HEK293T (cell line): ENCODE results near the gene SPIRE1.

Experiments
- CTCF ChIA-PET: fragments of 350-600 bp; formaldehyde crosslinking; extraction: SDS; loops from one replicate; lab custom pipeline; 2021; ENCODE audit warnings: antibody characterized with exemption, inconsistent platforms; lab: Yijun Ruan, JAX
- POLR2A ChIA-PET: fragments of 350-600 bp; formaldehyde crosslinking; extraction: SDS; loops from one replicate; lab custom pipeline; 2020; ENCODE audit warnings: antibody characterized with exemption, inconsistent platforms; lab: Yijun Ruan, JAX
- DNase-seq: peaks from one replicate; pipeline ENCODE4 v3.0.0; 2012; ENCODE audit warnings: mixed read lengths; ENCODE audit errors: extremely low spot score
- ARNT ChIP-seq: fragments of 450-650 bp; IDR thresholded peaks from 2 replicates; pipeline ENCODE4 v1.6.1; 2017; ENCODE audit warnings: mild to moderate bottlenecking
- BHLHE40 ChIP-seq: fragments of 450-650 bp; IDR thresholded peaks from 2 replicates; pipeline ENCODE4 v1.6.1; 2016; ENCODE audit warnings: mild to moderate bottlenecking, moderate library complexity, borderline replicate concordance
- CTBP1 ChIP-seq: fragments of 450-650 bp; IDR thresholded peaks from 2 replicates; pipeline ENCODE4 v1.6.1; 2016; ENCODE audit warnings: borderline replicate concordance
- ELF4 ChIP-seq: fragments of 450-650 bp; IDR thresholded peaks from 2 replicates; pipeline ENCODE4 v1.6.1; 2017; ENCODE audit warnings: antibody characterized with exemption
- FOXA1 ChIP-seq: fragments of 450-650 bp; IDR thresholded peaks from 2 replicates; pipeline ENCODE4 v1.6.1; 2016; ENCODE audit warnings: mild to moderate bottlenecking
- FOXK2 ChIP-seq: fragments of 450-650 bp; IDR thresholded peaks from 2 replicates; pipeline ENCODE4 v1.6.1; 2016; ENCODE audit warnings: mild to moderate bottlenecking
- FOXM1 ChIP-seq: fragments of 450-650 bp; IDR thresholded peaks from 2 replicates; pipeline ENCODE4 v1.6.1; 2017; ENCODE audit warnings: mild to moderate bottlenecking, borderline replicate concordance
- HDGF ChIP-seq: fragments of 450-650 bp; IDR thresholded peaks from 2 replicates; pipeline ENCODE4 v1.6.1; 2017; ENCODE audit warnings: antibody characterized with exemption, borderline replicate concordance
- L3MBTL2 ChIP-seq: fragments of 450-650 bp; conservative IDR thresholded peaks from 2 replicates; pipeline ENCODE4 v1.6.1; 2016; ENCODE audit warnings: mild to moderate bottlenecking
- LEF1 ChIP-seq: fragments of 450-650 bp; IDR thresholded peaks from 2 replicates; pipeline ENCODE4 v1.6.1; 2017; ENCODE audit warnings: mild to moderate bottlenecking, borderline replicate concordance
- NFRKB ChIP-seq: fragments of 450-650 bp; IDR thresholded peaks from 2 replicates; pipeline ENCODE4 v1.6.1; 2016; ENCODE audit warnings: mild to moderate bottlenecking, moderate library complexity
- SP1 ChIP-seq: fragments of 450-650 bp; IDR thresholded peaks from 2 replicates; pipeline ENCODE4 v1.6.1; 2017
- SUZ12 ChIP-seq: fragments of 450-650 bp; IDR thresholded peaks from 2 replicates; pipeline ENCODE4 v1.6.1; 2016; ENCODE audit warnings: mild to moderate bottlenecking
- TARDBP ChIP-seq: fragments of 450-650 bp; IDR thresholded peaks from 2 replicates; pipeline ENCODE4 v1.6.1; 2016
- ZNF384 ChIP-seq: fragments of 450-650 bp; IDR thresholded peaks from 2 replicates; pipeline ENCODE4 v1.6.1; 2016
- TF ChIP-seq, protein P1 (sequence below): fragments of 450-650 bp; IDR thresholded peaks from 2 replicates; pipeline ENCODE4 v1.6.1; 2016

SPIRE1 gene

GRCh38 chr18:12694032-12694431 is 36.1 kb upstream of the SPIRE1 start:
- POLR2A ChIA-PET, result no interaction called here
- TF ChIP-seq ZNF384, result no peak
- TF ChIP-seq ARNT, result no peak
- no peak for TF ChIP-seq NFRKB
- no peak for TF ChIP-seq SUZ12
- no peak for TF ChIP-seq HDGF
- TF ChIP-seq L3MBTL2, result no peak
- TF ChIP-seq TARDBP, result no peak
- TF ChIP-seq CTBP1, result no peak
- no peak for TF ChIP-seq FOXM1
- TF ChIP-seq SP1, result no peak
- no peak for TF ChIP-seq LEF1
- no peak for TF ChIP-seq FOXA1
- TF ChIP-seq, protein P1, sequence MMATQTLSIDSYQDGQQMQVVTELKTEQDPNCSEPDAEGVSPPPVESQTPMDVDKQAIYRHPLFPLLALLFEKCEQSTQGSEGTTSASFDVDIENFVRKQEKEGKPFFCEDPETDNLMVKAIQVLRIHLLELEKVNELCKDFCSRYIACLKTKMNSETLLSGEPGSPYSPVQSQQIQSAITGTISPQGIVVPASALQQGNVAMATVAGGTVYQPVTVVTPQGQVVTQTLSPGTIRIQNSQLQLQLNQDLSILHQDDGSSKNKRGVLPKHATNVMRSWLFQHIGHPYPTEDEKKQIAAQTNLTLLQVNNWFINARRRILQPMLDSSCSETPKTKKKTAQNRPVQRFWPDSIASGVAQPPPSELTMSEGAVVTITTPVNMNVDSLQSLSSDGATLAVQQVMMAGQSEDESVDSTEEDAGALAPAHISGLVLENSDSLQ, result no peak
- no peak for TF ChIP-seq BHLHE40
- no peak for TF ChIP-seq ELF4
- TF ChIP-seq FOXK2, result no peak
- CTCF ChIA-PET, result interaction anchor here (0.7 kb wide), 1 partner anchor 551 kb away, joined by 3 read pairs; no protein-coding TSS in a partner anchor
- no peak for DNase-seq

GRCh38 chr18:12692206-12692605 is 34.3 kb upstream of the SPIRE1 start:
- no peak for DNase-seq
- ChIA-PET CTCF (interaction anchor here (0.6 kb wide), 1 partner anchor 11 kb away, joined by 5 read pairs; no protein-coding TSS in a partner anchor), POLR2A (no interaction called here)
- TF ChIP-seq SUZ12, result no peak
- no peak for TF ChIP-seq HDGF
- no peak for TF ChIP-seq LEF1
- no peak for TF ChIP-seq ARNT
- no peak for TF ChIP-seq NFRKB
- no peak for TF ChIP-seq CTBP1
- TF ChIP-seq, protein P1, result no peak
- TF ChIP-seq ELF4, result no peak
- TF ChIP-seq L3MBTL2, result no peak
- no peak for TF ChIP-seq BHLHE40
- no peak for TF ChIP-seq SP1
- TF ChIP-seq FOXK2, result no peak
- no peak for TF ChIP-seq FOXA1
- TF ChIP-seq TARDBP, result no peak

DNA sequence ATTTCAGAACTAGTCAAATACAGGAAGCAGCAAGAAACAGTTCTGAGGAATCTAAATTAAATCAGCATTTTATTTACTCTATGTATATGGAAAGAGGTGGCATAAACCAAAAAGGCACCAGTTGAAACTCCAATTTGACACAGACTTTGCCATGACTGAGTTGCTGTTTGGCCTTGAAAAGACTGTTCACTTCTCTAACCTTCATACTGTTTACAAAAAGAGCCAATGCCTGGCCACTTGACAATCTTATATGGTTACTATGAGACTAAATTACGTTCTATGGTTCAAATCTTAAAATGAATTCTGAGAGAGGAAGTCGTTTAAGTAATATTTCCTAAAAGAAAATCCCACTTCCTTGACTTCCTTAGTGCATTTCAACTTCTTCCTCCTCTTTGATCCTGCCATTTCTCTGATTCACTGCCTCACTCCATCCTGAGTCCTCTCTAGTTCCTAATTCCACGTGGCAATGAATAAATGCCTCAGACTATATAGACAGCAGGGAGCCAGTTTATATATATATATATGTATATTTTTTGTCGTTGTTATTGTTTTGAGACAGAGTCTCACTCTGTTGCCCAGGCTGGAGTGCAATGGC is 31.4 kb upstream of the SPIRE1 start:
- CTCF ChIA-PET, result no interaction called here
- no peak for DNase-seq
- POLR2A ChIA-PET, result no interaction called here
- no peak for TF ChIP-seq ARNT
- TF ChIP-seq FOXM1, result no peak
- no peak for TF ChIP-seq ZNF384
- no peak for TF ChIP-seq FOXA1
- no peak for TF ChIP-seq FOXK2
- no peak for TF ChIP-seq TARDBP
- TF ChIP-seq BHLHE40, result no peak
- no peak for TF ChIP-seq ELF4
- no peak for TF ChIP-seq L3MBTL2
- no peak for TF ChIP-seq HDGF
- TF ChIP-seq SUZ12, result no peak
- TF ChIP-seq NFRKB, result no peak
- TF ChIP-seq LEF1, result no peak
- no peak for TF ChIP-seq SP1
- TF ChIP-seq CTBP1, result no peak
- TF ChIP-seq, protein P1, result no peak

GRCh38 chr18:12686100-12686499 is 28.2 kb upstream of the SPIRE1 start:
- POLR2A ChIA-PET, result no interaction called here
- CTCF ChIA-PET, result no interaction called here
- DNase-seq, result peak; percentile 19
- no peak for TF ChIP-seq SUZ12
- TF ChIP-seq BHLHE40, result no peak
- no peak for TF ChIP-seq ARNT
- no peak for TF ChIP-seq FOXK2
- TF ChIP-seq, protein P1, result no peak

- POLR2A ChIA-PET, result no interaction called here
- CTCF ChIA-PET, result no interaction called here
- TF ChIP-seq ELF4 (no peak), ZNF384 (no peak), FOXK2 (no peak), ARNT (no peak), TARDBP (no peak), SP1 (no peak), L3MBTL2 (no peak), CTBP1 (no peak), FOXA1 (no peak)
- DNase-seq, result no peak
Measured at GRCh38 chr18:12679183-12679786, 21.4 kb upstream of the SPIRE1 start.

DNA sequence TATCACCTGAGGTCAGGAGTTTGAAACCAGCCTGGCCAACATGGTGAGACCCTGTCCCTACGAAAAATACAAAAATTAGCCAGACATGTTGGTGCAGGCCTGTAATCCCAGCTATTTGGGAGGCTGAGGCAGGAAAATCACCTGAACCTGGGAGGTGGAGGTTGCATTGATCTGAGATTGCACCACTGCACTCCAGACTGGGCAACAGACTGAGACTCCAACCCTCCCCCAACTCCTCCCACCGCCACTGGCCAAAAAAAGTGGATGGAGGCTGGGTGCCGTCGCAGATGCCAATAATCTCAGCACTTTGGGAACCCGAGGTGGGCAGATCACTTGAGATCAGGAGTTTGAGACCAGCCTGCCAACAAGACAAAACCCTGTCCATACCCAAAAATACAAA is 10.1 kb upstream of the SPIRE1 start:
- CTCF ChIA-PET, result no interaction called here
- TF ChIP-seq FOXA1 (no peak), BHLHE40 (no peak), TARDBP (no peak), HDGF (no peak), ELF4 (no peak), FOXK2 (no peak), NFRKB (no peak), FOXM1 (no peak), L3MBTL2 (no peak), SP1 (no peak), ARNT (no peak), LEF1 (no peak), ZNF384 (no peak)
- TF ChIP-seq, protein P1, result no peak
- POLR2A ChIA-PET, result no interaction called here
- DNase-seq, result no peak
